RWPE1 (cell line): ENCODE measurements around the gene RMDN2.
"Not testable (repeated sequence)": the region's sequence is repeated elsewhere in the genome, so short reads cannot be mapped to it uniquely, and the experiment has no call there.

Source experiments
- CTCF ChIA-PET: fragments of 350-600 bp; sonication (Branson Sonifier 250); formaldehyde crosslinking; extraction: SDS; loops from one replicate; lab custom pipeline; 2021; lab: Yijun Ruan, JAX
- POLR2A ChIA-PET: fragments of 400-600 bp; formaldehyde crosslinking; extraction: SDS; loops from one replicate; lab custom pipeline; 2020; ENCODE audit warnings: antibody characterized with exemption; ENCODE audit not compliant: low non-redundant PET; lab: Yijun Ruan, JAX
- DNase-seq: peaks from one replicate; pipeline ENCODE4 v3.0.0; 2012; ENCODE audit warnings: low spot score
- H3K27ac ChIP-seq: fragments of 450-650 bp; 2 replicates; pipeline ENCODE4 v1.5.1; 2017
- TF ChIP-seq, protein P1 (sequence below): fragments of 450-650 bp; conservative IDR thresholded peaks from 2 replicates; pipeline ENCODE4 v1.5.1; 2017; ENCODE audit warnings: low read depth, mild to moderate bottlenecking

The RMDN2 gene

GRCh38 chr2:37919631-37920032 lies 5.5 kb upstream of the RMDN2 start:
- ChIA-PET CTCF (interaction anchor here (0.5 kb wide), 1 partner anchor 396 kb away, joined by 3 read pairs; no protein-coding TSS in a partner anchor), POLR2A (no interaction called here)
- DNase-seq: no peak
- TF ChIP-seq, protein P1, sequence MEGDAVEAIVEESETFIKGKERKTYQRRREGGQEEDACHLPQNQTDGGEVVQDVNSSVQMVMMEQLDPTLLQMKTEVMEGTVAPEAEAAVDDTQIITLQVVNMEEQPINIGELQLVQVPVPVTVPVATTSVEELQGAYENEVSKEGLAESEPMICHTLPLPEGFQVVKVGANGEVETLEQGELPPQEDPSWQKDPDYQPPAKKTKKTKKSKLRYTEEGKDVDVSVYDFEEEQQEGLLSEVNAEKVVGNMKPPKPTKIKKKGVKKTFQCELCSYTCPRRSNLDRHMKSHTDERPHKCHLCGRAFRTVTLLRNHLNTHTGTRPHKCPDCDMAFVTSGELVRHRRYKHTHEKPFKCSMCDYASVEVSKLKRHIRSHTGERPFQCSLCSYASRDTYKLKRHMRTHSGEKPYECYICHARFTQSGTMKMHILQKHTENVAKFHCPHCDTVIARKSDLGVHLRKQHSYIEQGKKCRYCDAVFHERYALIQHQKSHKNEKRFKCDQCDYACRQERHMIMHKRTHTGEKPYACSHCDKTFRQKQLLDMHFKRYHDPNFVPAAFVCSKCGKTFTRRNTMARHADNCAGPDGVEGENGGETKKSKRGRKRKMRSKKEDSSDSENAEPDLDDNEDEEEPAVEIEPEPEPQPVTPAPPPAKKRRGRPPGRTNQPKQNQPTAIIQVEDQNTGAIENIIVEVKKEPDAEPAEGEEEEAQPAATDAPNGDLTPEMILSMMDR: no peak
- no peak overlapping the region for H3K27ac ChIP-seq

GRCh38 chr2:37920570-37920969 lies 4.5 kb upstream of the RMDN2 start:
- DNase-seq: no peak
- no peak overlapping the region for H3K27ac ChIP-seq
- ChIA-PET CTCF (no interaction called here), POLR2A (no interaction called here)
- TF ChIP-seq, protein P1: no peak

DNA sequence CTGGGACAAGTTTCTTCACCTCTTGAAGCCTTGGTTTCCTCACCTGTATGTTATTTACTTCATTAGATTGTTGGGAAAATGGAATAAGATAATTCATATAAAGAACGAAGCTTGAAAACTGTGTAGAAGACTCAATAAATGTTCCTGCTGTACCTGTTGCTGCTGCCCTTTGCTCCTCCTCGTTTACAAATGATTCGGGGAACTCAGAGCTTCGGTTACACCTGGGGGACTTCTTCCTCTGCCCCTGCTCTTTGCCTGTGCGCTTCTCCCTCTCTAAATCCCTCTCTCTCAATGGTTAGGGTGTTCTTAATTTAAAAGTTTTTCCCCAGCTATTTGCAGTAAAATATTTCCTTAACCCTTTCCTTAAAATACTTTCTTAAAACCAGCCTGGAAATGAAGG lies 3.3 kb upstream of the RMDN2 start:
- no peak for DNase-seq
- TF ChIP-seq, protein P1: no peak
- ChIA-PET CTCF (no interaction called here), POLR2A (no interaction called here)
- no peak overlapping the region for H3K27ac ChIP-seq

DNA sequence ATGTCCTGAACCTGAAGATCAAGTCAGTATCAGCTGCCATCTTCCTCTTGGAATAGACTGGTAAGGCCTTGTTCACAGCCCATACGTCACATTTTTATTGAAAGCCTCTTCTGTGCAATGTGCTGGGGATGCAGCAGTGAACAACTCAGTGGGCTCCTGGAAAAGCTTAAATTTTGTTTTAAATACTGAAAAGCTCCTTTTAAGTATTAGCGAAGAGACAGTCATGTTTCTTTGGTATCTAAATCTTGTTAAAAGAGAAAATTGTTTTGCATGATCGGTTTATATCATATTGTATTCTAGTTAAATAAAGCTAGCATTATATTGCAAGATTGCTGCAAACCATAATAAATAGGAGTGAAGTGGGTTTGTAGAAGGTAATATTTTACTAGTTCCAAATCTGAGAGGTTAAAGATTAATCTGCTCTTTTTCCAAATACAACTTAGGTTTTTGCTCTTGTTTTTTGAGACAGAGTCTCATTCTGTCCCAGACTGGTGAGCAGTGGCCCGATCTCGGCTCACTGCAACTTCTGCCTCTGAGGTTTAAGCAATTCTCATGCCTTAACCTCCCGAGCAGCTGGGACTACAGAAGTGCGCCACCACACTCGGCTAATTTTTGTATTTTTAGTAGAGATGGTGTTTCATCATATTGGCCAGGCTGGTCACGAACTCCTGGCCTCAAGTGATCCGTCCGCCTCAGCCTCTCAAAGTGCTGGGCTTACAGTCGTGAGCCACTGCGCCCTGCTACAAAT lies 1.6 kb upstream of the RMDN2 start:
- ChIA-PET POLR2A (no interaction called here), CTCF (interaction anchor here (0.7 kb wide), 1 partner anchor 396 kb away, joined by 3 read pairs; no protein-coding TSS in a partner anchor)
- no peak overlapping the region for H3K27ac ChIP-seq
- no peak for DNase-seq
- TF ChIP-seq, protein P1: no peak

DNA sequence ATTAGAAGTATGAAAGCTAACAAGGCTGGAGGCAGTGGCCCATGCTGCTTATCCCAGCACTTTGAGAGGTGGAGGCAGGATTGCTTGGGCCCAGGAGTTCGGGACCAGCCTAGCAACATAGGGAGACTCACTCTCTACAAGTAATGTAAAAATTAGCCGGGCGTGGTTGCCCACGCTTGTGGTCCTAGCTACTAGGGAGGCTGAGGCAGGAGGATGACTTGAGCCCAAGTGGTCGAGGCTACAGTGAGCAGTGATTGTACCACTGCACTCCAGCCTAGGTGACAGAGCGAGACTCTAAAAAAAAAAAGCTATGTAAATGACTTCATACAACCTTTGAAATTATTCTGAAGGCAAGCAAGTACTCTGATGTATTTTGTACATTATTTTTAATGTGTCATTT lies 1.5 kb downstream of the RMDN2 start:
- DNase-seq: no peak
- H3K27ac ChIP-seq: no peak overlapping the region
- ChIA-PET CTCF (interaction anchor here (0.7 kb wide), 1 partner anchor 954 kb away, joined by 5 read pairs; no protein-coding TSS in a partner anchor), POLR2A (no interaction called here)
- TF ChIP-seq, protein P1: no peak

DNA sequence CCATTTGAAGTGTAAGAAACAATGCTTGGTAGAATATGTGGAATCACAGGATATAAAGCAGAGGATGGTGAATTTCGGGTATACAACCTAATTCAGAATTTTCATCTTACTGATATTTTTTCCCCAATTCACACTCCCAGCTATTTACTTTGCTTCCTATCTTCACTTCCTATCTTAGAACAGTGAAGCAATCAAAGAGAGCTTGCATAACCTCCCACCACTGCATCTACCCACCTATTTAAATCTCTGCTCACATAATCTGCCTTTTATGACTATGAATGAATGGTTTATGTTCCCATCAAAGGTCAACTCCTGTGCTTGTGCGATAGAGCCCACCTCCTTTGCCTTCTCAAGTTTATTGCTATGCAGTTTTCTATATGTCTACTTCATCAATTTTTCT lies 3.3 kb downstream of the RMDN2 start:
- no peak overlapping the region for H3K27ac ChIP-seq
- DNase-seq: no peak
- ChIA-PET CTCF (interaction anchor here (0.7 kb wide), 1 partner anchor 62 kb away, joined by 3 read pairs; no protein-coding TSS in a partner anchor), POLR2A (no interaction called here)
- TF ChIP-seq, protein P1: no peak

DNA sequence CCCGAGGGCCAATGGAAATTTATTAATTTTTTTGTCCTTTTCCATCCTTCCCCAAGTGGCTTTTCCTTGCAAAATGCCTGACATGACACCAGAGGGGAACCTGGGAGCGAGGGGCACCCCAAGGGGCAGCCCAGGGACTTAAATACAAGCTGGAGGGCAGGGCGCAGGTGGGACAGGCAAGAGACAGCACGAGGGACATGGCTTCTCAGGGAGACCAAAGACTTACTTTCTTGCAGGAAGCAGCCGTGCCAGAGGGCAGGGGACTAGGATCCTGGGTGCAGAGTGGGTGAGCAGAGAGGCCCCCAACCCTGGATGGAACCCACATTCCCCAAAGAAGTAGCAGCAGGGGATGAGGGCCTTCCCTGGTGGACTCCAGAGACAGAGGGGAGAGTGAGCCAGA lies 5.3 kb downstream of the RMDN2 start:
- DNase-seq, POLR2A ChIA-PET, CTCF ChIA-PET, H3K27ac ChIP-seq: not testable (repeated sequence)

DNA sequence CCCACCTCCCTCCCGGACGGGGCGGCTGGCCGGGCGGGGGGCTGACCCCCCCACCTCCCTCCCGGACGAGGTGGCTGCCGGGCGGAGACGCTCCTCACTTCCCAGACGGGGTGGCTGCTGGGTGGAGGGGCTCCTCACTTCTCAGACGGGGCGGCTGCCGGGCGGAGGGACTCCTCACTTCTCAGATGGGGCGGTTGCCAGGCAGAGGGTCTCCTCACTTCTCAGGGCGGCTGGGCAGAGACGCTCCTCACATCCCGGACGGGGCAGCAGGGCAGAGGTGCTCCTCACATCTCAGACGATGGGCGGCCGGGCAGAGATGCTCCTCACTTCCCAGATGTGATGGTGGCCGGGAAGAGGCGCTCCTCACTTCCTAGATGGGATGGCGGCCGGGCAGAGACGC lies 7.8 kb downstream of the RMDN2 start:
- CTCF ChIA-PET: not testable (repeated sequence)

More for the DNA sequence above, 7.8 kb downstream of the RMDN2 start:
- DNase-seq, POLR2A ChIA-PET, H3K27ac ChIP-seq: not testable (repeated sequence)
